Measurements from ENCODE around the gene UPF2.

- no peak for TF ChIP-seq CTCF (IDR thresholded peaks at IDR 0.05)
- TF ChIP-seq ZFX (IDR thresholded peaks at IDR 0.05; ENCODE audit: borderline replicate concordance): no peak
Measured at GRCh38 chr10:11933577-11934223, 108.9 kb downstream of the UPF2 start.
